ENCODE results near the gene CTNNA3.

DNA sequence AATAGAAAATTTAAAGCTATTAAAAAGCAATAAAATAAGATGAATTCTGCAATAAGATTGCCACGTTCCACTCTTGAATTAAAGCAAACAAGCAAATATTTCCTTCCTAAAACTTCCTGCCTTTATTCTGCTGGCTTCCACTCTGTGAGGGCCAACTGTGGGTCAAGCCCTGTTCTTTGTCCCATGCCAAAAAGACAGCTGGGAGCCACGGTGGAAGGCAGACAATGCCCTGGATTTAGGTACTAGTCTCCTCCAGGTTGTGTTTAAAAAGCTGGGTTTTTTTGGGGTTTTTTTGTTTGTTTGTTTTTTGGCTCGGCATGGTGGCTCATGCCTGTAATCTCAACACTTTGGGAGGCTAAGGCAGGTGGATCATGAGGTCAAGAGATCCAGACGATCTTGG, 731.0 kb downstream of the CTNNA3 start:
- TF ChIP-seq MYC (IDR thresholded peaks at IDR 0.05; ENCODE audit: low read depth, low read length) (no peak), EZH2 (IDR thresholded peaks at IDR 0.05; ENCODE audit: borderline replicate concordance, low read depth, low read length, severe bottlenecking) (no peak), POLR2A (IDR thresholded peaks at IDR 0.05; ENCODE audit: low read depth, low read length) (no peak)
